Loucy (cell line): ENCODE results near the gene PMVK.

Experiments
- EZH2phosphoT487 ChIP-seq: fragments of 200-600 bp; IDR thresholded peaks from 2 replicates; pipeline ENCODE4 v1.6.1; 2018; ENCODE audit warnings: antibody characterized with exemption, mild to moderate bottlenecking, moderate library complexity, borderline replicate concordance
- TF ChIP-seq, protein P1 (sequence below): fragments of 200-600 bp; sonication (generic); conservative IDR thresholded peaks from 2 replicates; pipeline ENCODE4 v1.5.1; 2014; ENCODE audit warnings: mild to moderate bottlenecking, antibody characterized with exemption, low read length

DNA sequence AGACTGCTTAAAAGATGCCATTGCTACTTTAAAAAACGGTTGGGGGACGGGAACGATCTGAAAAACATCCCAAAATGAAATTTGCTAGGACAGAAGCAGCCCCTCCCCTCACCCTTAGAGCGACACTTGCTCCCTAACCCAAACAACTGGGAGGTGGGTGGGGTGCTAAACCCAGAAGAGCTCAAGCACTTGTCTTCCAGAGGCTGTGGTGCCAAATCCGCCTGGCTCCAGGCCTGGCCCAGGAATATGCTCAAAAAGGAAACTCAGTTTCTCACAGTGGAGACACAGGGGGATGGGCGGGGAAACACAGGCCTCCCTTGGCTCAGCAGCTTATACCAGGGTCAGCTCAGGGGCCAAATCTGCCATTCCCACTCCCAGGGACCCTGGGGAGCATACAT lies 20.0 kb upstream of the PMVK start:
- TF ChIP-seq, protein P1, sequence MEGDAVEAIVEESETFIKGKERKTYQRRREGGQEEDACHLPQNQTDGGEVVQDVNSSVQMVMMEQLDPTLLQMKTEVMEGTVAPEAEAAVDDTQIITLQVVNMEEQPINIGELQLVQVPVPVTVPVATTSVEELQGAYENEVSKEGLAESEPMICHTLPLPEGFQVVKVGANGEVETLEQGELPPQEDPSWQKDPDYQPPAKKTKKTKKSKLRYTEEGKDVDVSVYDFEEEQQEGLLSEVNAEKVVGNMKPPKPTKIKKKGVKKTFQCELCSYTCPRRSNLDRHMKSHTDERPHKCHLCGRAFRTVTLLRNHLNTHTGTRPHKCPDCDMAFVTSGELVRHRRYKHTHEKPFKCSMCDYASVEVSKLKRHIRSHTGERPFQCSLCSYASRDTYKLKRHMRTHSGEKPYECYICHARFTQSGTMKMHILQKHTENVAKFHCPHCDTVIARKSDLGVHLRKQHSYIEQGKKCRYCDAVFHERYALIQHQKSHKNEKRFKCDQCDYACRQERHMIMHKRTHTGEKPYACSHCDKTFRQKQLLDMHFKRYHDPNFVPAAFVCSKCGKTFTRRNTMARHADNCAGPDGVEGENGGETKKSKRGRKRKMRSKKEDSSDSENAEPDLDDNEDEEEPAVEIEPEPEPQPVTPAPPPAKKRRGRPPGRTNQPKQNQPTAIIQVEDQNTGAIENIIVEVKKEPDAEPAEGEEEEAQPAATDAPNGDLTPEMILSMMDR, result no peak
- no peak for TF ChIP-seq EZH2phosphoT487
